HG03060 (cell line): ENCODE results near the gene ZCCHC12.
"Not testable (repeated sequence)": the region's sequence is repeated elsewhere in the genome, so short reads cannot be mapped to it uniquely, and the experiment has no call there.

Experiments used
- ATAC-seq: cut with Tn5 transposase; IDR thresholded peaks from one replicate; pipeline ENCODE4 v1.9.1; 2021; ENCODE audit warnings: low read depth, moderate number of reproducible peaks; ENCODE audit not compliant: unreplicated experiment

The ZCCHC12 gene

GRCh38 chrX:118823263-118824172 is at the start of gene ZCCHC12:
TSS of gene ZCCHC12 (plus strand) at chrX:118823824. CDS start at chrX:118825245, 1,421 bp downstream.
- no peak for ATAC-seq

- no peak for ATAC-seq
Observed at GRCh38 chrX:118779581-118779980, 44.0 kb upstream of the ZCCHC12 start.

- ATAC-seq: no peak
Observed at GRCh38 chrX:118780509-118780908, 43.1 kb upstream of the ZCCHC12 start.

- ATAC-seq: no peak
Observed at GRCh38 chrX:118780911-118781310, 42.7 kb upstream of the ZCCHC12 start.

GRCh38 chrX:118795528-118796280 is 27.9 kb upstream of the ZCCHC12 start:
- ATAC-seq: no peak

DNA sequence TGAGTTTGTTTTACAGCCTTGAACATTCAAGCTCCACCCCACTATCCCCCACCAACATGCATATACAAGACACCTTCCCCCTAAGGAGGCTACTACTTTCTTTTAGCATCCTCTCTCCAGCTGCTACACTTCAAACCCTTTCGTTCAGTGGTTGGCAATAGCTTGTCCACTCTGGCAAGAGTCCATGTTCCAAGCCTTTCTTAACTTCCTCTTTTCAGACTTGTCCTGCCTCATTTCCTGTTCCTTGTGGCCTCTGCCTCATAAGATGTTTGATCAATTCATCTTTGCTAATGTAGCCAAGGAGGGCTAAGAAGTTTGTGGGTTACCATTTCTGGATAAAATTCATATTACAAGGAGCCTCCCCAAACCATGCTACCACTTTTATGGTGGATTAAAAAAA is 20.8 kb upstream of the ZCCHC12 start:
- no peak for ATAC-seq

DNA sequence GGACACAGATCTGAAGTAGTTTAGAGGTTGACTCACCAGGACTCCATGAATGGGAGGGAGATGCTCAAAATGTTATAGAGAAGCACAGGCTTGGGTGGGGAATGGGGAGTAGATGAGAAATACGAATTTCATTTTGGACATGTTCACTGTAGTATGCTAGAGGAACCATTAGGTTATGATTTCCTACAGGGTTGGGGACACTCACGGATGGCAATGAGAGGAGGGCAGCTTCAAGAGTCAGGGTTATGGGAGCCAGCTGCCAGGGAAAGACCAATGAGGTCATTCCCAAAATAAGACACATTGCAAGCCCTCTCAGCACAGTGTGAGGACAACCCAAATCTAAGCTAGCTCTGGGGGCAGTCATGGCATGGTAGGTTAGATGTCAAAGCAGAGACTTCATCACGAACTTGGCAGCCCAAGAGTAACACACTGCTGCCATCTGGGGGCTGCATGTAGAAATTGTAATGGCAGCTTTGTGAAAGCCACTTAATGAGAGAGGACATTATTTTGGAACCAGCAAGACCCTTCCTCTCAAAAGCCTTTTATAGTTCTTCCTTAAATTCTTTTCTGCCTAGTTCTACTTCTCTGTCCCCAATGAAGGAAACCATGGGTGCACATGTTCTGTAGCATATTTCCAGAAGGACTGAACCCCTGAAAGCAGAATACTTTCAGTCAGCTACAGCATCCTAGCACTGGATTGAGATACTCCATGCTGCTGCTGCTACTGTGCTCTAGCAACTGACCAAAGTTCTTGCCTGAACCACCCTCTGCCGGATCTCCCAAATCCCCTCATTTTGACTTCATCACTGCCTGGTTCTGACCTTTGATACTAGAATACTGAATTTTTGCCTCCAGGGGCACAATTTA is 16.2 kb upstream of the ZCCHC12 start:
- no peak for ATAC-seq

DNA sequence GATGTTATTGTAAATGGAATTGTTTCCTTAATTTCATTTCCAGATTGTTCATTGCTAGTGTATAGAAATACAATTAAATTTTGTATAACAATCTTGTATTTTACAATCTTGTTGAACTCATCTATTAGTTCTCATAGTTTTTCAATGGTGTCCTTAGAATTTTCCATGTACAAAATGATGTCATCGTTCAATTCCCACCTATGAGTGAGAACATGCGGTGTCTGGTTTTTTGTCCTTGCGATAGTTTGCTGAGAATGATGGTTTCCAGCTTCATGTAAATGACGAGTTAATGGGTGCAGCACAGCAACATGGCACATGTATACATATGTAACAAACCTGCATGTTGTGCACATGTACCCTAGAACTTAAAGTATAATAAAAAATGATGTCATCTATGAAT is 6.4 kb upstream of the ZCCHC12 start:
- not testable (repeated sequence) for ATAC-seq

- ATAC-seq: no peak
Observed at GRCh38 chrX:118824173-118824730, 628 bp downstream of the ZCCHC12 start.

DNA sequence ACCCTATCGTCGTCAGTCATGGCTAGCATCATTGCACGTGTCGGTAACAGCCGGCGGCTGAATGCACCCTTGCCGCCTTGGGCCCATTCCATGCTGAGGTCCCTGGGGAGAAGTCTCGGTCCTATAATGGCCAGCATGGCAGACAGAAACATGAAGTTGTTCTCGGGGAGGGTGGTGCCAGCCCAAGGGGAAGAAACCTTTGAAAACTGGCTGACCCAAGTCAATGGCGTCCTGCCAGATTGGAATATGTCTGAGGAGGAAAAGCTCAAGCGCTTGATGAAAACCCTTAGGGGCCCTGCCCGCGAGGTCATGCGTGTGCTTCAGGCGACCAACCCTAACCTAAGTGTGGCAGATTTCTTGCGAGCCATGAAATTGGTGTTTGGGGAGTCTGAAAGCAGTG is 1.6 kb downstream of the ZCCHC12 start:
- no peak for ATAC-seq

GRCh38 chrX:118839334-118839958 is 15.8 kb downstream of the ZCCHC12 start:
- no peak for ATAC-seq

DNA sequence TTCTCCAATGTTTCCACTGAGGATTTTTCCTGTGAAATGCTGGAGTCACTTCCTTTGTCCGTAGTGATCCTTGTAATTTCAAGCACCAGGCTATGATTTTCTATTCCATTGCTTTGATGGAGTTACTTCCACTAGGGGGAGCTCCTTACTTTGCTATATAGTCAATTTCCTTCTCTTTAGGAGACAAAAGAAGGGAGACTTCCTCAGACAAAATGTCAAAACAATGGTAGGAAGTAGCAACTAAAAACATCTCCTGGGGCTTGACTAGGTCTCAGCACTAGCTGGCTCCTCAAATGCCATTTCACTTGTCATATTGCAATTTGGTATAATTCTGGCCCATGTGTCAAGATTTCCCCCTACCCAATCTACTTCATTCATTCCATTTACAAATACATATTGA is 24.1 kb downstream of the ZCCHC12 start:
- ATAC-seq: no peak

GRCh38 chrX:118853596-118853995 is 30.0 kb downstream of the ZCCHC12 start:
- no peak for ATAC-seq

DNA sequence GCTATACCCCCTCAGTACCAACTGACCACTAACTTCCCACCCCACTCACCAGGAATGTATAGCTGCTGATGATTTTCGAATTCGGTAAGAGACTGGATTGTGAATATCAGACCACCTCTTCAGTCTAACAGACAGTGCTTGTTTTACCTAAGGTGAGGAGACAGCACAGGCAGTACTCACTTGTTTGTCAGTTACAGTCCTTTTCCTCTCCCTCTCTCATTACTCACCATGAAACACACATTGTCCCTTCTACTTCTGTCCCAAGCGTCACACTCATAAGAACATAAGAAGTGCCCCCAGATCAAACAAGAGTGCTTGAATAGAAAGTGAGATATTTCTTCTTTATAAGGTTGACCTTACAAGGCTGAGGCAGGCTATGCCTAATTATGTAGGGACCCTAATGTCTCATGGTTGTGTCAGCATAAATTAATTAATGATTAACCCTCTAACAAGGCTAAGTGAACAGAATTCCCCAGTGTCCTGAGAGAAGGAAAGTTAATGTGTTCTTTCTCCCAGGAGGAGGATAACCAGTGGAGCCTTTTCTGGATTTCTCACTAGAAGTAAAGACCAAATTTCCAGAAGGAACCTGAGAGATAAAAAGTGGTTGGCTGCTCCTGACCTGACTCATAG is 32.2 kb downstream of the ZCCHC12 start:
- ATAC-seq: no peak

DNA sequence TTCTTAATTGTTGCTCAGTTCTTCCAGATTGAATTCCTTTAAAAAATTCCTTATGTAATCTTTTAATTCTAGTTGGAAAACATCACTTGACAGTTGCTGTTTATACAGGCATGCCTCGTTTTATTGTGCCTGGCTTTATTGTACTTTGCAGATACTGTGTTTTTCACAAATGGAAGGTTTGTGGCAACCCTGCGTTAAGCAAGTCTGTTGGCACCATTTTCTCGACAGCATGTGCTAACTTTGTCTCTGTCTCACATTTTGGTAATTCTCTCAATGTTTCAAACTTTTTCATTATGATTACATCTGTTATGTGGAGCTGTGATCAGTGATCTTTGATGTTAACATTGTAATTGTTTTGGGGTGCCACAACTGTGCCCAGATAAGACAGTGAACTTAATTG is 33.4 kb downstream of the ZCCHC12 start:
- no peak for ATAC-seq

DNA sequence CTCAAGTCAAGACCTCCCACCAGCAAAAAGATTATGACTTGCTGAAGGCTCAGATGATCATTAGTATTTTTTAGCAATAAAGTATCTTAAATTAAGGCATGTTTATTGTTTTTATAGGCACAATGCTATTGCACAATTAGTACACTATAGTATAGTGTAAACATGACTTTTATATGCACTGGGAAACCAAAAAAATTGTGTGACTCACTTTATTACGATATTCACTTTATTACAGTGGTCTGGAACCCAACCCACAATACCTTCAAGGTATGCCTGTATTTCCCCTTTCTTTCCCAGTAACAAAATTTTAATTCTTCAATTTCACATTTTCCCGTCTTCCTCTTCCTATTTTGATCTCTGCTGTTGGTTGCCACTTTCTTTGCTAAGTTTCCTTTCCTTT is 37.7 kb downstream of the ZCCHC12 start:
- no peak for ATAC-seq

- ATAC-seq: no peak
Observed at GRCh38 chrX:118862091-118862490, 38.5 kb downstream of the ZCCHC12 start.

GRCh38 chrX:118862979-118863378 is 39.4 kb downstream of the ZCCHC12 start:
- ATAC-seq: no peak

DNA sequence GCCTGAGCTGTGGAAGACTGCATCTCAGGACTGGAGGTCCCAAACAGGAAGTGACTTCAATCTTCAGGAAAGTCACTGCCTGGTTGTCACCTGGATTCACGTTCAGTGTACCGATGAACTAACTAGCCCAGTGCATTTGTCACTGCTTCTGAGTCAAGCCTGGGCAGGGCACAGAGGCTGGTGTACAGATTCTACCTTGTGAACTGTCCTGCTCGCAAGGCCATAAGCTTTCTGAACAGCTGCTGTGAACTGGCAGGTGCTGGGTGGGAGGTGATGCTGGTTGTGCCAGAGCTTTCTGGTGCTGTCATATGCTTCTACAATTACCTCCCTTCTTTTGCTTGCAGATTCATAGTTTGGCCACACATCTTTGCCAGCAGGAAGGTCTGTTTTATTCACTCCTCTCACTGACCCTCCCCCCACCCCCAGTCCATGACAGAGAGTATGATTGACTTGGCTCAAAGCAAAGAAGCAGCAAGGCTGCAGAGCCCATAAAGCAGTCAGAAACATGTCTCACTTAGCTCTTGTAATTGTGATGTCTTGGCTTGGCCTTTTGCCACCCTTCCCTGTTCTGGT is 40.5 kb downstream of the ZCCHC12 start:
- ATAC-seq: no peak
